ENCODE data around the gene EEFSEC.

GRCh38 chr3:128315313-128315712 lies 162.0 kb downstream of the EEFSEC start:
- TF ChIP-seq, protein P1, sequence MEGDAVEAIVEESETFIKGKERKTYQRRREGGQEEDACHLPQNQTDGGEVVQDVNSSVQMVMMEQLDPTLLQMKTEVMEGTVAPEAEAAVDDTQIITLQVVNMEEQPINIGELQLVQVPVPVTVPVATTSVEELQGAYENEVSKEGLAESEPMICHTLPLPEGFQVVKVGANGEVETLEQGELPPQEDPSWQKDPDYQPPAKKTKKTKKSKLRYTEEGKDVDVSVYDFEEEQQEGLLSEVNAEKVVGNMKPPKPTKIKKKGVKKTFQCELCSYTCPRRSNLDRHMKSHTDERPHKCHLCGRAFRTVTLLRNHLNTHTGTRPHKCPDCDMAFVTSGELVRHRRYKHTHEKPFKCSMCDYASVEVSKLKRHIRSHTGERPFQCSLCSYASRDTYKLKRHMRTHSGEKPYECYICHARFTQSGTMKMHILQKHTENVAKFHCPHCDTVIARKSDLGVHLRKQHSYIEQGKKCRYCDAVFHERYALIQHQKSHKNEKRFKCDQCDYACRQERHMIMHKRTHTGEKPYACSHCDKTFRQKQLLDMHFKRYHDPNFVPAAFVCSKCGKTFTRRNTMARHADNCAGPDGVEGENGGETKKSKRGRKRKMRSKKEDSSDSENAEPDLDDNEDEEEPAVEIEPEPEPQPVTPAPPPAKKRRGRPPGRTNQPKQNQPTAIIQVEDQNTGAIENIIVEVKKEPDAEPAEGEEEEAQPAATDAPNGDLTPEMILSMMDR (IDR thresholded peaks at IDR 0.05; ENCODE audit: low read length): no peak
- no peak for TF ChIP-seq EZH2 (optimal IDR thresholded peaks at IDR 0.05; ENCODE audit: low read depth, low read length)

All from MM.1S (cell line).